KOPT-K1 (cell line): ENCODE results near the gene FERMT3.

Source experiments
- H3K27ac ChIP-seq: fragments of 200-600 bp; sonication (generic); 2 replicates; pipeline ENCODE4 v1.5.1; 2016; ENCODE audit warnings: antibody characterized with exemption, mild to moderate bottlenecking, low read depth, low read length; ENCODE audit not compliant: poor library complexity, severe bottlenecking
- H3K36me3 ChIP-seq: fragments of 200-600 bp; sonication (generic); 2 replicates; pipeline ENCODE4 v1.5.1; 2017; ENCODE audit warnings: antibody characterized with exemption, mild to moderate bottlenecking, low read length, moderate library complexity; ENCODE audit not compliant: insufficient read depth
- H3K9me3 ChIP-seq: fragments of 200-600 bp; sonication (generic); 2 replicates; pipeline ENCODE4 v1.5.1; 2017; ENCODE audit warnings: antibody characterized with exemption, low read length, mild to moderate bottlenecking; ENCODE audit not compliant: insufficient read depth, poor library complexity, severe bottlenecking

The FERMT3 gene

GRCh38 chr11:64233913-64234586 lies 27.5 kb downstream of the FERMT3 start, which contains the start of gene VEGFB:
VEGFB (plus strand) TSS chr11:64234584; CDS start chr11:64234834, 250 bp downstream.
- Histone ChIP-seq H3K36me3 (peaks cover 23% of the 10 kb centered on the region), H3K9me3 (no peaks in the 10 kb centered on the region), H3K27ac (peak within 1 kb of the TSS; percentile 60)

- H3K27ac ChIP-seq, result peak overlapping the region; percentile 60
- no peaks in the 10 kb centered on the region for H3K9me3 ChIP-seq
- peaks cover 21% of the 10 kb centered on the region for H3K36me3 ChIP-seq
Observed at GRCh38 chr11:64234647-64235379, 28.3 kb downstream of the FERMT3 start.

- no peaks in the 10 kb centered on the region for H3K9me3 ChIP-seq
- peak overlapping the region; percentile 60 for H3K27ac ChIP-seq
- peaks cover 21% of the 10 kb centered on the region for H3K36me3 ChIP-seq
Observed at GRCh38 chr11:64235437-64236161, 29.1 kb downstream of the FERMT3 start.

GRCh38 chr11:64237484-64237951 lies 31.0 kb downstream of the FERMT3 start:
- no peaks in the 10 kb centered on the region for H3K9me3 ChIP-seq
- no peak overlapping the region for H3K27ac ChIP-seq
- peaks cover 21% of the 10 kb centered on the region for H3K36me3 ChIP-seq

- Histone ChIP-seq H3K9me3 (no peaks in the 10 kb centered on the region), H3K36me3 (peaks cover 23% of the 10 kb centered on the region), H3K27ac (no peak overlapping the region)
Observed at GRCh38 chr11:64238076-64238475, 31.6 kb downstream of the FERMT3 start.

GRCh38 chr11:64238999-64239398 lies 32.5 kb downstream of the FERMT3 start:
- no peaks in the 10 kb centered on the region for H3K9me3 ChIP-seq
- H3K27ac ChIP-seq, result no peak overlapping the region
- H3K36me3 ChIP-seq, result peaks cover 32% of the 10 kb centered on the region

- peak overlapping the region; percentile 91 for H3K27ac ChIP-seq
- H3K9me3 ChIP-seq, result no peaks in the 10 kb centered on the region
- peaks cover 39% of the 10 kb centered on the region for H3K36me3 ChIP-seq
Observed at GRCh38 chr11:64239662-64240434, 33.3 kb downstream of the FERMT3 start.

GRCh38 chr11:64240435-64241240 lies 34.1 kb downstream of the FERMT3 start, which contains the start of gene FKBP2:
FKBP2 (plus strand) TSS chr11:64241095; CDS start chr11:64242388, 1,293 bp downstream.
- Histone ChIP-seq H3K36me3 (peaks cover 39% of the 10 kb centered on the region), H3K27ac (peak within 1 kb of the TSS; percentile 91), H3K9me3 (no peaks in the 10 kb centered on the region)

- Histone ChIP-seq H3K9me3 (no peaks in the 10 kb centered on the region), H3K36me3 (peaks cover 39% of the 10 kb centered on the region), H3K27ac (peak overlapping the region; percentile 91)
Observed at GRCh38 chr11:64241241-64241490, 34.6 kb downstream of the FERMT3 start.

- peaks cover 39% of the 10 kb centered on the region for H3K36me3 ChIP-seq
- H3K27ac ChIP-seq, result peak overlapping the region; percentile 91
- H3K9me3 ChIP-seq, result no peaks in the 10 kb centered on the region
Observed at GRCh38 chr11:64241491-64242374, 35.2 kb downstream of the FERMT3 start.

- Histone ChIP-seq H3K27ac (no peak overlapping the region), H3K9me3 (no peaks in the 10 kb centered on the region), H3K36me3 (peaks cover 26% of the 10 kb centered on the region)
Observed at GRCh38 chr11:64243236-64243854, 36.8 kb downstream of the FERMT3 start.

GRCh38 chr11:64244107-64244506 lies 37.6 kb downstream of the FERMT3 start:
- Histone ChIP-seq H3K9me3 (no peaks in the 10 kb centered on the region), H3K27ac (peak overlapping the region; percentile 15), H3K36me3 (peaks cover 18% of the 10 kb centered on the region)

GRCh38 chr11:64244966-64245365 lies 38.4 kb downstream of the FERMT3 start:
- H3K27ac ChIP-seq, result peak overlapping the region; percentile 87

More at GRCh38 chr11:64244966-64245365, 38.4 kb downstream of the FERMT3 start:
- peaks cover 18% of the 10 kb centered on the region for H3K36me3 ChIP-seq
- no peaks in the 10 kb centered on the region for H3K9me3 ChIP-seq
